Osteoblast (primary cell): ENCODE measurements around the gene SPATA9. TPM values are rescaled to one million over a fixed set of nuclear protein-coding genes. Genes with fewer than 3 reads are reported as not detected.

Experiments used
- DNase-seq: peaks from one replicate; pipeline ENCODE4 v3.0.0; 2011; ENCODE audit warnings: low spot score, mixed read lengths; ENCODE audit not compliant: insufficient read length; ENCODE audit errors: missing footprints
- H2AFZ ChIP-seq: 2 replicates; pipeline ENCODE4 v1.6.0; 2011; ENCODE audit warnings: mild to moderate bottlenecking, low read length
- H3K27ac ChIP-seq: 2 replicates; pipeline ENCODE4 v1.5.1; 2011; ENCODE audit warnings: mild to moderate bottlenecking, low read depth, low read length, moderate library complexity
- H3K27me3 ChIP-seq: 2 replicates; pipeline ENCODE4 v1.6.0; 2012; ENCODE audit warnings: mild to moderate bottlenecking, control low read depth, inconsistent platforms, low read length, moderate library complexity; ENCODE audit not compliant: insufficient read depth
- H3K36me3 ChIP-seq: 2 replicates; pipeline ENCODE4 v1.5.1; 2011; ENCODE audit warnings: mild to moderate bottlenecking, low read length, control low read depth, moderate library complexity; ENCODE audit not compliant: insufficient read depth
- H3K4me1 ChIP-seq: 2 replicates; pipeline ENCODE4 v1.5.1; 2011; ENCODE audit warnings: mild to moderate bottlenecking, low read length, control low read depth, moderate library complexity; ENCODE audit not compliant: insufficient read depth
- H3K4me2 ChIP-seq: 2 replicates; pipeline ENCODE4 v1.6.0; 2011; ENCODE audit warnings: mild to moderate bottlenecking, low read length; ENCODE audit not compliant: insufficient read depth
- H3K4me3 ChIP-seq: fragments of 200-600 bp; sonication (generic); 3 replicates; pipeline ENCODE4 v1.5.1; 2012; ENCODE audit warnings: mild to moderate bottlenecking, low read length, inconsistent platforms; ENCODE audit not compliant: insufficient read depth
- H3K79me2 ChIP-seq: 2 replicates; pipeline ENCODE4 v1.6.0; 2012; ENCODE audit warnings: mild to moderate bottlenecking, low read length, control low read depth, inconsistent platforms; ENCODE audit not compliant: insufficient read depth
- H3K9me3 ChIP-seq: 2 replicates; pipeline ENCODE4 v1.5.1; 2011; ENCODE audit warnings: low read depth, low read length, control low read depth
- H4K20me1 ChIP-seq: 2 replicates; pipeline ENCODE4 v1.6.0; 2012; ENCODE audit warnings: mild to moderate bottlenecking, low read length, control low read depth; ENCODE audit not compliant: insufficient read depth
- CTCF ChIP-seq: IDR thresholded peaks from 2 replicates; pipeline ENCODE4 v1.5.1; 2011; ENCODE audit warnings: mild to moderate bottlenecking, low read depth, low read length, moderate library complexity; ENCODE audit errors: extremely low read depth
- total RNA-seq: library from RNA; depleted of rRNA; stranded (reverse); fragments of >200 nt; gene quantifications from 2 replicates; pipeline ENCODE4 v1.2.3, GENCODE V29; 2012

The SPATA9 gene
- total RNA-seq, 1 donor: 0.36 TPM

GRCh38 chr5:95619096-95619495, 63.7 kb downstream of the SPATA9 start:
- DNase-seq: peak; percentile 42
- H3K27ac ChIP-seq: peak overlapping the region; percentile 30
- H3K4me2 ChIP-seq: peak overlapping the region; percentile 94

GRCh38 chr5:95617057-95617456, 65.7 kb downstream of the SPATA9 start:
- Histone ChIP-seq H3K4me2 (peak overlapping the region; percentile 30), H3K79me2 (no peaks in the 10 kb centered on the region), H3K36me3 (no peaks in the 10 kb centered on the region), H2AFZ (peak overlapping the region; percentile 34), H3K9me3 (no peaks in the 10 kb centered on the region), H3K27ac (peak overlapping the region; percentile 88), H3K27me3 (no peaks in the 10 kb centered on the region), H3K4me1 (peaks cover 26% of the 10 kb centered on the region), H3K4me3 (no peak overlapping the region), H4K20me1 (no peaks in the 10 kb centered on the region)
- TF ChIP-seq CTCF: no peak
- DNase-seq: peak; percentile 84

More at GRCh38 chr5:95619096-95619495, 63.7 kb downstream of the SPATA9 start:
- Histone ChIP-seq H3K4me1 (peaks cover 26% of the 10 kb centered on the region), H3K36me3 (no peaks in the 10 kb centered on the region), H3K9me3 (no peaks in the 10 kb centered on the region), H3K27me3 (no peaks in the 10 kb centered on the region), H3K4me3 (no peak overlapping the region), H2AFZ (no peak overlapping the region), H3K79me2 (no peaks in the 10 kb centered on the region), H4K20me1 (no peaks in the 10 kb centered on the region)
- no peak for TF ChIP-seq CTCF

GRCh38 chr5:95615164-95615467, 67.7 kb downstream of the SPATA9 start:
- no peak overlapping the region for H2AFZ ChIP-seq
- TF ChIP-seq CTCF: no peak
- no peak for DNase-seq
- H3K4me2 ChIP-seq: no peak overlapping the region
- H3K79me2 ChIP-seq: no peaks in the 10 kb centered on the region
- no peaks in the 10 kb centered on the region for H3K27me3 ChIP-seq
- no peak overlapping the region for H3K27ac ChIP-seq
- H3K4me3 ChIP-seq: no peak overlapping the region
- H3K36me3 ChIP-seq: no peaks in the 10 kb centered on the region
- no peaks in the 10 kb centered on the region for H4K20me1 ChIP-seq
- H3K9me3 ChIP-seq: no peaks in the 10 kb centered on the region
- peaks cover 19% of the 10 kb centered on the region for H3K4me1 ChIP-seq

- H3K36me3 ChIP-seq: no peaks in the 10 kb centered on the region
- no peaks in the 10 kb centered on the region for H4K20me1 ChIP-seq
- no peak overlapping the region for H3K4me3 ChIP-seq
- H3K27me3 ChIP-seq: no peaks in the 10 kb centered on the region
- H3K27ac ChIP-seq: no peak overlapping the region
- H3K9me3 ChIP-seq: no peaks in the 10 kb centered on the region
- H3K4me1 ChIP-seq: peaks cover 11% of the 10 kb centered on the region
- DNase-seq: no peak
- H3K4me2 ChIP-seq: no peak overlapping the region
- H3K79me2 ChIP-seq: no peaks in the 10 kb centered on the region
- no peak overlapping the region for H2AFZ ChIP-seq
- TF ChIP-seq CTCF: no peak
Observed at GRCh38 chr5:95613514-95613913, 69.3 kb downstream of the SPATA9 start.
